Measurements from ENCODE around the gene MBNL3. TPM values are rescaled to one million over a fixed set of nuclear protein-coding genes. Genes with fewer than 3 reads are reported as not detected.
A peak's percentile ranks its signal among the peaks of the same experiment; 100 is the strongest.

MBNL3 gene
- total RNA-seq, 3 donors from 2014 or later = 17.2 to 51.4 (median 40.6) TPM

GRCh38 chrX:132480581-132481203 is 8.1 kb downstream of the MBNL3 start:
- Histone ChIP-seq H3K9me3 (no peaks in the 10 kb centered on the region), H3K4me1 (ENCODE audit: low read depth) (no peaks in the 10 kb centered on the region), H3K4me3 (no peak overlapping the region), H3K36me3 (ENCODE audit: low read depth) (no peaks in the 10 kb centered on the region)
- DNase-seq (peak in 2 of 3 donors; percentile 48 to 78), ATAC-seq (peak; percentile 86)
- intact Hi-C loops (cut with DNase I, micrococcal nuclease) = no loop called here
- no peak for TF ChIP-seq CTCF (IDR thresholded peaks at IDR 0.05)

- intact Hi-C loops (cut with DNase I, micrococcal nuclease) = no loop called here
- Histone ChIP-seq H3K36me3 (ENCODE audit: low read depth) (no peaks in the 10 kb centered on the region), H3K9me3 (no peaks in the 10 kb centered on the region), H3K4me3 (no peak overlapping the region), H3K4me1 (ENCODE audit: low read depth) (no peaks in the 10 kb centered on the region)
- DNase-seq = no peak
- TF ChIP-seq CTCF (IDR thresholded peaks at IDR 0.05) = no peak
- ATAC-seq = no peak
These were observed 14.1 kb downstream of the MBNL3 start for GRCh38 chrX:132474544-132475248.

GRCh38 chrX:132472397-132472796 is 16.4 kb downstream of the MBNL3 start:
- ATAC-seq = no peak
- intact Hi-C loops (cut with DNase I, micrococcal nuclease) = no loop called here
- no peak for DNase-seq
- Histone ChIP-seq H3K4me3 (no peak overlapping the region), H3K4me1 (ENCODE audit: low read depth) (no peaks in the 10 kb centered on the region), H3K9me3 (no peaks in the 10 kb centered on the region), H3K36me3 (ENCODE audit: low read depth) (no peaks in the 10 kb centered on the region)
- no peak for TF ChIP-seq CTCF (IDR thresholded peaks at IDR 0.05)

- intact Hi-C loops (cut with DNase I, micrococcal nuclease) = no loop called here
- ATAC-seq (no peak), DNase-seq (no peak)
- H3K36me3 ChIP-seq (ENCODE audit: low read depth) = no peaks in the 10 kb centered on the region
- no peak for TF ChIP-seq CTCF (IDR thresholded peaks at IDR 0.05)
- H3K9me3 ChIP-seq = no peaks in the 10 kb centered on the region
- H3K4me1 ChIP-seq (ENCODE audit: low read depth) = no peaks in the 10 kb centered on the region
- H3K4me3 ChIP-seq = no peak overlapping the region
These were observed 18.0 kb downstream of the MBNL3 start for GRCh38 chrX:132470831-132471230.

GRCh38 chrX:132470179-132470578 is 18.7 kb downstream of the MBNL3 start:
- Histone ChIP-seq H3K4me3 (no peak overlapping the region), H3K4me1 (ENCODE audit: low read depth) (no peaks in the 10 kb centered on the region), H3K9me3 (no peaks in the 10 kb centered on the region), H3K36me3 (ENCODE audit: low read depth) (no peaks in the 10 kb centered on the region)
- no peak for TF ChIP-seq CTCF (IDR thresholded peaks at IDR 0.05)
- intact Hi-C loops (cut with DNase I, micrococcal nuclease) = no loop called here
- ATAC-seq (no peak), DNase-seq (no peak)
